ENCODE data around the gene NUDT17. TPM values are rescaled to one million over a fixed set of nuclear protein-coding genes. Genes with fewer than 3 reads are reported as not detected.

The NUDT17 gene
- total RNA-seq, 1 donor from 2014 or later = 0.53 TPM

DNA sequence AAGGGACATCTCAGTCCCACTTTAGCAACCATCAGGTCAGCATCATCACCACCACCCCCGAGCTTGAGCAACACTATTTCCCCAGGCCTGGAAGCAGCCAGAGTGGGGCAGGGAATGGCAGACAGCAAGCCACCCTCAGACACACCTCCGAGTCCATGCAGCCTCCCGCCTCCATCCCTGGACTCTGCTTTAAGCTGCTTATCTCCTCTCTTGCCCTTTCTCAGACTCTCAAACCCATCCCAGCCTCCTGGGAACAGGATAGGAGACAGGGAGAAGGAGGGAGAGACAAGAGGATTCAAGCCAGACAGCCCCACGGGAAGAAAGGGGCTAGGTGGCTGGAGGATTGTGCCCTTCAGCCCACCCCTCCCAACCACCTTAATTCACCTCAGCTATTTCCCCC is 11.7 kb downstream of the NUDT17 start:
- FAIRE-seq = no peak
- Histone ChIP-seq H3K4me3 (ENCODE audit: low read depth, low read length) (no peak overlapping the region), H3K36me3 (ENCODE audit: control insufficient read depth, insufficient read depth, low read length) (peaks cover 28% of the 10 kb centered on the region), H3K27me3 (ENCODE audit: control insufficient read depth, insufficient read depth, low read length) (no peaks in the 10 kb centered on the region)
- TF ChIP-seq, protein P1, sequence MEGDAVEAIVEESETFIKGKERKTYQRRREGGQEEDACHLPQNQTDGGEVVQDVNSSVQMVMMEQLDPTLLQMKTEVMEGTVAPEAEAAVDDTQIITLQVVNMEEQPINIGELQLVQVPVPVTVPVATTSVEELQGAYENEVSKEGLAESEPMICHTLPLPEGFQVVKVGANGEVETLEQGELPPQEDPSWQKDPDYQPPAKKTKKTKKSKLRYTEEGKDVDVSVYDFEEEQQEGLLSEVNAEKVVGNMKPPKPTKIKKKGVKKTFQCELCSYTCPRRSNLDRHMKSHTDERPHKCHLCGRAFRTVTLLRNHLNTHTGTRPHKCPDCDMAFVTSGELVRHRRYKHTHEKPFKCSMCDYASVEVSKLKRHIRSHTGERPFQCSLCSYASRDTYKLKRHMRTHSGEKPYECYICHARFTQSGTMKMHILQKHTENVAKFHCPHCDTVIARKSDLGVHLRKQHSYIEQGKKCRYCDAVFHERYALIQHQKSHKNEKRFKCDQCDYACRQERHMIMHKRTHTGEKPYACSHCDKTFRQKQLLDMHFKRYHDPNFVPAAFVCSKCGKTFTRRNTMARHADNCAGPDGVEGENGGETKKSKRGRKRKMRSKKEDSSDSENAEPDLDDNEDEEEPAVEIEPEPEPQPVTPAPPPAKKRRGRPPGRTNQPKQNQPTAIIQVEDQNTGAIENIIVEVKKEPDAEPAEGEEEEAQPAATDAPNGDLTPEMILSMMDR (IDR thresholded peaks at IDR 0.05; ENCODE audit: insufficient read depth, low read length, severe bottlenecking) = no peak
- DNase-seq (ENCODE audit: low read depth) = no peak

DNA sequence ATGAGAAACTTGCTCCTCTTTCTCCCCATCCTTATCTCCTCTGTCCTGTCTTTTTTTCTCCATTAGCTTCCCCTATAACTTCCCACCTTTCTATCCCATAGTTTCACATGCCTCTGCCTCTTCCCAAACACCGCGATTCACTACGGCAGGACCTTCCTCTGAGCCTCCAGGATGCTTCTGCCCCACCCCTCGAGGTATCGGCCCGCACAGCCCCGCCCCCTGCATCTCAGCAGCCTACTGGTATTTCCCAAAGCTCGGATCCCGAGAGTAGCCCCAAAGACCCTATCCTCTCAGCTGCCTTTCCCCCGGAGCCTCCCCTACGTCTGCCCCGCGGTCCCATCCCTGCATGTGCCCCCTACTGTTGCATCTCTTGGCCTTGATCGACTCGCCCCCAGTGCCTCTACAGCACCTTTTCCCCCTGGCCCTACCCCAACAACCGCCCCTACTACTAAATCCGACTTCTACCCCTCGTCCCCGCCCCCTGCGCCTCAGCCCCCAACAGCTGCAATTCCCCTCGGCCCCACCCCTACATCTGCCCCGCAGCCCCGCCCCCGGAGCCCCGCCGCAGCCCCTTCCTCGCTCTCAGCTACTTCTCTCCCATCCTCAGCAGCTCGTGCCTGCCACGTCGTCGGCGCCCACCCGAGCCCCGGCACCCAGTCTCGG is 12.9 kb downstream of the NUDT17 start:
- Histone ChIP-seq H3K27me3 (ENCODE audit: control insufficient read depth, insufficient read depth, low read length) (no peaks in the 10 kb centered on the region), H3K36me3 (ENCODE audit: control insufficient read depth, insufficient read depth, low read length) (peaks cover 25% of the 10 kb centered on the region), H3K4me3 (ENCODE audit: low read depth, low read length) (peak overlapping the region; percentile 84)
- peak; percentile 26 for DNase-seq (ENCODE audit: low read depth)
- FAIRE-seq = no peak
- TF ChIP-seq, protein P1 (IDR thresholded peaks at IDR 0.05; ENCODE audit: insufficient read depth, low read length, severe bottlenecking) = no peak

DNA sequence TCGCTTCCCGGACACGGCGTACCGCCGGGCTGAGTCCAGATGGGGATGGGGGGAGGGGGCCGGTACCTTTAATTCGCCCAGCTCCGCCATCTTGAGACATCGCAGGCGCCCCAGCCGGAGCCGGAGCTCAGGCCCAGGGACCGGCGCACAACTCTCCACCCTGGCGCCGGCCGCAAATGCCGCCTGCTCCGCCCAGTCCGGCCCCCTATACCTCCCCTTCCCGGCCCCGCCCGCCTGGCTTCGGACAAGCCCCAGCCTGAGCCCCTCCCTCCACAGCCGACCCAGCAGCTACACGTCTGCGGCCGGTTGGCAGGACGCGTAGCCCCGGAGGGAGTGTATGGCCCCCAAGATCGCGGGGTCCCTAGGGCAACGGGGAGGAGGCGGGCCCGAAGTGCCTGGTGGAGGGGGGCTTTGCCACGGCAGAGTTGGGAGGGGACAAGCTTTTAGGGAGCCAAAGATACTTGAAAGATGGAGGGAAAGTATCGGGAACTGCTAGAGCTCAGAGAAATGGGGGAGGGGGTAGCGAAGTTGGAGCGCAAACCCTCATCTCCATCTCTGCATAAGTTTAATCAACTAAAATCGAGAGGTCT is 13.6 kb downstream of the NUDT17 start, which contains the start of gene PIAS3:
Gene PIAS3 (minus strand): TSS at position 181 of the 590 bp plus-strand sequence. CDS start 91 bp downstream, at position 90.
- FAIRE-seq = no peak
- Histone ChIP-seq H3K36me3 (ENCODE audit: control insufficient read depth, insufficient read depth, low read length) (peaks cover 20% of the 10 kb centered on the region), H3K4me3 (ENCODE audit: low read depth, low read length) (peak within 1 kb of the TSS; percentile 84), H3K27me3 (ENCODE audit: control insufficient read depth, insufficient read depth, low read length) (no peaks in the 10 kb centered on the region)
- TF ChIP-seq, protein P1 (IDR thresholded peaks at IDR 0.05; ENCODE audit: insufficient read depth, low read length, severe bottlenecking) = no peak
- peak; percentile 82 for DNase-seq (ENCODE audit: low read depth)

DNA sequence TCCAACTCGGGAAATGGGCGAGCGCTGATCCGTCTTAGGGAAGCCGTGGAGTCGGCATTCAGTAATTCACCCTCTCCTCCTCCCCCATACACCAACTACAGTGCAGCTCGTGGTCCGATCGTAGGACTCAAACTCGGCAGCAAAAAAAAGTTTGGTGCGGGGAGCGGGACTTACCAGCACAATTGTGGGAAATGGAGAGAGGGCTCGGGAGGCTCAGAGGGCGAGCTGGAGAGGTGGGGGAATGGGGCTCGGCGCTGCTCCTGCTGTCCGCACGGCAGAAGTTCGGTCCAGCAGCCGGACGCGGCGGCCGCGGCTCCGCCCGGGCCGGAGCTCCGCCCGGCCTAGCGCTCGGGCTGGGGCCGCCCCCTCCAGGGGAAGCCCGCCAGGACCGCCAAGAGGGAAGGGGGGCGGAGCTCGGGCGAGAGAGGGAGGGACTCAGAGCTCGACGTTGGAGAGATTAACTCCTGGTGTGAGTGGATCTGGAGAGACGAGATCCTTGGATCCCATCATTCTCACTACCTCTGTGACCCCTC is 14.1 kb downstream of the NUDT17 start:
- FAIRE-seq (no peak), DNase-seq (ENCODE audit: low read depth) (peak; percentile 77)
- no peaks in the 10 kb centered on the region for H3K27me3 ChIP-seq (ENCODE audit: control insufficient read depth, insufficient read depth, low read length)
- peaks cover 18% of the 10 kb centered on the region for H3K36me3 ChIP-seq (ENCODE audit: control insufficient read depth, insufficient read depth, low read length)
- H3K4me3 ChIP-seq (ENCODE audit: low read depth, low read length) = peak overlapping the region; percentile 84
- TF ChIP-seq, protein P1 (IDR thresholded peaks at IDR 0.05; ENCODE audit: insufficient read depth, low read length, severe bottlenecking) = no peak

DNA sequence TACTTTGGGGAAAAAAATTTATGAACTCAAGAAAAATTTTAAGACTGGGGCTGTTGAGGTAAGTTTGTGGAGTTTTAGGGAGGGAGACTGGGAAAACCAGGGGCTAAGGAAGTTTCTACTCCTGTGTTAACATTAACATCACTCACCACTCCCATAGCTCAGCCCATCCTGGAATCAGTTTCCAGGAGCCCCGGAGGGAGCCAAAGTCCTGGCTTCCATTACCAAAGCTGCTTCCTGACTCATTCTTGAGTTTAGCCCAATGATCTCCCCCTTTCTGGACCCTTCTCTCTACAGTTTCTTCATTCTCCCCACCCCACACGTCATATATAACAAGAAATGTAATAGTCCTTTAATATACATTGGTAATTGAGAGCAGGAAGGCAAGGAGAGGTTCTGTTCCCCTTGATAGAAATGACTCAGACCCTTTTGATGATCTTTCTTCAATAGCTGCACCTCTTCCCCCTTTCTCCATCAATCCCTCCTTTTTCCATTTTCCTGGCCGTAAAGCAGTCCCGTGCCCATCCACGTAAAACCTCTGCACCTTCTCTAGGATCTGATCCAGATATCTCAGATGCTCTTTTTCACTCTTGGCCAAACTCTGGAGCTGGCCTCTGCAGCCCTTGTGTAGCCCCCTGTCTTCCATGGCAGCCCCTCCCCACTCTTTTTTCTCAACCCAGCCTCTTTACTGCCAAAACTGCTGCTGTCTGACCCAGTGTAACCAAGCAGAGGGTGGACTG is 18.0 kb downstream of the NUDT17 start:
- Histone ChIP-seq H3K36me3 (ENCODE audit: control insufficient read depth, insufficient read depth, low read length) (no peaks in the 10 kb centered on the region), H3K4me3 (ENCODE audit: low read depth, low read length) (no peak overlapping the region), H3K27me3 (ENCODE audit: control insufficient read depth, insufficient read depth, low read length) (no peaks in the 10 kb centered on the region)
- DNase-seq (ENCODE audit: low read depth) (no peak), FAIRE-seq (no peak)
- TF ChIP-seq, protein P1 (IDR thresholded peaks at IDR 0.05; ENCODE audit: insufficient read depth, low read length, severe bottlenecking) = no peak

Data from bronchial epithelial cell (primary cell).